IMR-90 (cell line): ENCODE data around the gene DCAF17. TPM values are rescaled to one million over a fixed set of nuclear protein-coding genes. Genes with fewer than 3 reads are reported as not detected.

ENCODE experiments used
- ATAC-seq: fragments of 200-7000 bp; cut with Tn5 transposase; 2 replicates; pipeline ENCODE4 v1.9.1; 2020; ENCODE audit warnings: low read depth, mild to moderate bottlenecking, moderate library complexity
- BruUV-seq: library from RNA; stranded (reverse); fragments of 400-500 nt; replicated peaks from 2 replicates; lab custom pipeline; 2021; lab: Mats Ljungman, UMichigan
- CTCF ChIA-PET: fragments of 300-600 bp; formaldehyde crosslinking; extraction: SDS; loops from one replicate; lab custom pipeline; 2021; ENCODE audit warnings: antibody characterized with exemption; lab: Yijun Ruan, JAX
- POLR2A ChIA-PET: fragments of 300-600 bp; sonication (Branson Sonifier 250); formaldehyde crosslinking; loops from one replicate; lab custom pipeline; 2022; ENCODE audit warnings: antibody characterized with exemption; ENCODE audit not compliant: unreplicated experiment; lab: Charles Lee
- DNase-seq: peaks from one replicate; pipeline ENCODE4 v3.0.0; 2013
- H2AFZ ChIP-seq: replicated peaks from 2 replicates; pipeline ENCODE3; 2013; ENCODE audit warnings: low read length, mild to moderate bottlenecking; ENCODE audit not compliant: poor library complexity
- H2AK5ac ChIP-seq: 2 replicates; pipeline ENCODE4 v1.6.1; 2013; ENCODE audit warnings: low read depth, low read length, inconsistent platforms
- H2AK9ac ChIP-seq: replicated peaks from 2 replicates; pipeline ENCODE3; 2013; ENCODE audit warnings: mild to moderate bottlenecking, low read depth, low read length, moderate library complexity; ENCODE audit not compliant: poor library complexity
- H2BK120ac ChIP-seq: 2 replicates; pipeline ENCODE4 v1.6.1; 2013; ENCODE audit warnings: low read depth, low read length, inconsistent platforms
- H2BK15ac ChIP-seq: 3 replicates; pipeline ENCODE4 v1.6.1; 2013; ENCODE audit warnings: low read depth, low read length, inconsistent platforms
- H2BK20ac ChIP-seq: 2 replicates; pipeline ENCODE4 v1.6.1; 2013; ENCODE audit warnings: low read depth, mild to moderate bottlenecking, inconsistent platforms, low read length, moderate library complexity
- H2BK5ac ChIP-seq: 2 replicates; pipeline ENCODE4 v1.6.1; 2013; ENCODE audit warnings: mild to moderate bottlenecking, low read depth, low read length, inconsistent platforms; ENCODE audit not compliant: poor library complexity, severe bottlenecking
- H3K14ac ChIP-seq: replicated peaks from 2 replicates; pipeline ENCODE4 v1.6.1; 2013; ENCODE audit warnings: low read depth, low read length, inconsistent platforms
- H3K18ac ChIP-seq: 2 replicates; pipeline ENCODE4 v1.6.1; 2013; ENCODE audit warnings: low read depth, low read length, control low read depth
- H3K23ac ChIP-seq: 2 replicates; pipeline ENCODE4 v1.6.1; 2013; ENCODE audit warnings: low read depth, low read length, inconsistent platforms
- H3K27ac ChIP-seq: 2 replicates; pipeline ENCODE4 v1.5.1; 2013; ENCODE audit warnings: mild to moderate bottlenecking, control low read depth, low read length; ENCODE audit not compliant: insufficient read depth
- H3K27me3 ChIP-seq: 2 replicates; pipeline ENCODE4 v1.6.1; 2013; ENCODE audit warnings: low read length; ENCODE audit not compliant: control insufficient read depth, insufficient read depth
- H3K36me3 ChIP-seq: 2 replicates; pipeline ENCODE4 v1.6.1; 2013; ENCODE audit warnings: low read length, mixed read lengths; ENCODE audit not compliant: control insufficient read depth, insufficient read depth
- H3K4ac ChIP-seq: 2 replicates; pipeline ENCODE4 v1.6.1; 2013; ENCODE audit warnings: low read depth, low read length, inconsistent platforms
- H3K4me1 ChIP-seq: 2 replicates; pipeline ENCODE4 v1.6.1; 2013; ENCODE audit warnings: low read length, mixed read lengths; ENCODE audit not compliant: control insufficient read depth, insufficient read depth
- H3K4me2 ChIP-seq: 2 replicates; pipeline ENCODE4 v1.6.1; 2013; ENCODE audit warnings: low read depth, mild to moderate bottlenecking, control low read depth, low read length, moderate library complexity
- H3K4me3 ChIP-seq: 2 replicates; pipeline ENCODE4 v1.5.1; 2013; ENCODE audit warnings: low read depth, mild to moderate bottlenecking, control low read depth, low read length, moderate library complexity; ENCODE audit not compliant: insufficient read depth
- H3K56ac ChIP-seq: 2 replicates; pipeline ENCODE4 v1.6.1; 2013; ENCODE audit warnings: low read length, inconsistent platforms; ENCODE audit not compliant: insufficient read depth; ENCODE audit errors: extremely low read depth
- H3K79me1 ChIP-seq, 2 experiments: 2 replicates each; pipeline ENCODE4 v1.6.1; 2013; ENCODE audit warnings: low read length in 2 of 2, inconsistent platforms in 1 of 2, low read depth in 1 of 2
- H3K9ac ChIP-seq: 2 replicates; pipeline ENCODE4 v1.6.1; 2013; ENCODE audit warnings: low read depth, low read length, control low read depth
- H3K9me1 ChIP-seq: 2 replicates; pipeline ENCODE4 v1.6.1; 2013; ENCODE audit warnings: low read length, inconsistent platforms; ENCODE audit not compliant: insufficient read depth
- H3K9me3 ChIP-seq: 2 replicates; pipeline ENCODE4 v1.6.1; 2013; ENCODE audit warnings: low read length; ENCODE audit not compliant: control insufficient read depth, insufficient read depth
- H4K20me1 ChIP-seq: 2 replicates; pipeline ENCODE4 v1.6.1; 2013; ENCODE audit warnings: low read length, inconsistent platforms; ENCODE audit not compliant: insufficient read depth
- H4K5ac ChIP-seq: 2 replicates; pipeline ENCODE4 v1.6.1; 2013; ENCODE audit warnings: mild to moderate bottlenecking, low read depth, low read length, control low read depth
- H4K8ac ChIP-seq, 2 experiments: 2 replicates each; pipeline ENCODE4 v1.6.1; 2013; ENCODE audit warnings: low read depth in 2 of 2, low read length in 2 of 2, control low read depth in 1 of 2, inconsistent platforms in 1 of 2
- H4K91ac ChIP-seq: 2 replicates; pipeline ENCODE4 v1.6.1; 2013; ENCODE audit warnings: low read depth, low read length, inconsistent platforms; ENCODE audit not compliant: insufficient read depth
- BHLHE40 ChIP-seq: fragments of 150-350 bp; IDR thresholded peaks from 2 replicates; pipeline ENCODE4 v1.6.1; 2016; ENCODE audit warnings: mild to moderate bottlenecking, low read depth, low read length
- CEBPB ChIP-seq: IDR thresholded peaks from 2 replicates; pipeline ENCODE4 v1.6.1; 2012; ENCODE audit warnings: low read depth, low read length, improper control_type of control experiment
- CHD1 ChIP-seq: IDR thresholded peaks from 2 replicates; pipeline ENCODE4 v1.6.1; 2012; ENCODE audit warnings: low read depth, low read length, improper control_type of control experiment
- FOS ChIP-seq: fragments of 150-350 bp; IDR thresholded peaks from 2 replicates; pipeline ENCODE4 v1.6.1; 2016; ENCODE audit warnings: low read depth, low read length
- MAFK ChIP-seq: IDR thresholded peaks from 2 replicates; pipeline ENCODE4 v1.6.1; 2012; ENCODE audit warnings: low read depth, low read length, improper control_type of control experiment
- MAZ ChIP-seq: IDR thresholded peaks from 2 replicates; pipeline ENCODE4 v1.6.1; 2012; ENCODE audit warnings: low read depth, mild to moderate bottlenecking, low read length, improper control_type of control experiment, moderate library complexity, borderline replicate concordance
- MXI1 ChIP-seq: IDR thresholded peaks from 2 replicates; pipeline ENCODE4 v1.6.1; 2012; ENCODE audit warnings: low read depth, mild to moderate bottlenecking, low read length, moderate library complexity, borderline replicate concordance
- NFE2L2 ChIP-seq: fragments of 150-350 bp; IDR thresholded peaks from 2 replicates; pipeline ENCODE4 v1.6.1; 2016; ENCODE audit warnings: low read depth, mild to moderate bottlenecking, low read length
- POLR2A ChIP-seq: IDR thresholded peaks from 2 replicates; pipeline ENCODE4 v1.6.1; 2012; ENCODE audit warnings: mild to moderate bottlenecking, low read depth, low read length
- RAD21 ChIP-seq: IDR thresholded peaks from 2 replicates; pipeline ENCODE4 v1.6.1; 2012; ENCODE audit warnings: low read length, improper control_type of control experiment
- RCOR1 ChIP-seq: IDR thresholded peaks from 2 replicates; pipeline ENCODE4 v1.6.1; 2012; ENCODE audit warnings: mild to moderate bottlenecking, low read length, improper control_type of control experiment; ENCODE audit not compliant: insufficient replicate concordance
- RFX5 ChIP-seq: IDR thresholded peaks from 2 replicates; pipeline ENCODE4 v1.8.0; 2012; ENCODE audit warnings: low read depth, mild to moderate bottlenecking, low read length, moderate library complexity
- SMC3 ChIP-seq: fragments of 150-350 bp; IDR thresholded peaks from 2 replicates; pipeline ENCODE4 v1.6.1; 2016; ENCODE audit warnings: low read depth, mild to moderate bottlenecking, antibody characterized with exemption, low read length, moderate library complexity
- USF2 ChIP-seq: fragments of 150-350 bp; IDR thresholded peaks from 2 replicates; pipeline ENCODE4 v1.6.1; 2017; ENCODE audit warnings: mild to moderate bottlenecking, antibody characterized with exemption, low read length, low read depth
- WGBS, 2 experiments: methylation state at CpG; one replicate each; pipeline versions ENCODE4 v1.1.5 to v1.1.7; 2013; ENCODE audit warnings: missing lambda C conversion rate in 2 of 2; ENCODE audit not compliant: insufficient read length in 1 of 2; ENCODE audit errors: extremely low coverage in 2 of 2; 5-methylcytosine and 5-hydroxymethylcytosine counted together
- dilution Hi-C: fragments of 300-500 bp; cut with HindIII; formaldehyde crosslinking; loops from one replicate; pipeline ENCODE4 v1.14.3; 2018; ENCODE audit warnings: low sequenced_read_pairs; ENCODE audit not compliant: unreplicated experiment
- in situ Hi-C: fragments of 300-500 bp; cut with MboI; formaldehyde crosslinking; loops from 3 replicates; pipeline ENCODE4 v1.14.3; 2019; ENCODE audit warnings: low sequenced_read_pairs, inconsistent platforms, mixed read lengths
- intact Hi-C: fragments of 100-400 bp; cut with micrococcal nuclease; formaldehyde crosslinking; loops from 2 replicates; pipeline ENCODE4 v1.10.0; 2022
- polyA plus RNA-seq, 3 experiments: library from polyadenylated mRNA; depleted of rRNA; stranded (reverse); fragments of >200 nt; gene quantifications; 2 replicates each; pipeline ENCODE4 v1.2.3, GENCODE V29; 2012; ENCODE audit warnings: low replicate concordance in 1 of 3
- total RNA-seq: library from RNA; depleted of rRNA; stranded (reverse); fragments of >200 nt; gene quantifications from 2 replicates; pipeline ENCODE4 v1.2.3, GENCODE V29; 2012
- TF ChIP-seq, protein P1 (sequence below): fragments of 150-350 bp; IDR thresholded peaks from 2 replicates; pipeline ENCODE4 v1.6.1; 2016; ENCODE audit warnings: low read depth, mild to moderate bottlenecking, low read length, moderate library complexity, borderline replicate concordance
- TF ChIP-seq, protein P2 (sequence below): conservative IDR thresholded peaks from 2 replicates; pipeline ENCODE4 v1.5.1; 2012; ENCODE audit warnings: mild to moderate bottlenecking, low read depth, low read length, improper control_type of control experiment

The DCAF17 gene
- total and polyA plus RNA-seq, 2 of the 4 experiments (the other 2 are of a cell fraction), result 6.7 to 13.1 TPM

GRCh38 chr2:171387052-171387451 is 47.0 kb upstream of the DCAF17 start:
- no peak overlapping the region for H2BK120ac ChIP-seq
- H4K8ac ChIP-seq, result no peak overlapping the region
- in situ Hi-C loops (no loop called here), dilution Hi-C loops (no loop called here), intact Hi-C loops (no loop called here)
- no peak overlapping the region for H3K9ac ChIP-seq
- no peaks in the 10 kb centered on the region for H3K36me3 ChIP-seq
- DNase-seq (no peak), ATAC-seq (no peak)
- ChIA-PET POLR2A (no interaction called here), CTCF (no interaction called here)
- no peak overlapping the region for H4K5ac ChIP-seq
- H2AK9ac ChIP-seq, result no peak overlapping the region
- H3K9me1 ChIP-seq, result 0 out of 2 replicates have a peak, but pooled peaks cover 4% of the 10 kb centered on the region
- no TSS peak for BruUV-seq
- H2BK5ac ChIP-seq, result no peak overlapping the region
- 72% methylated on average over 2 of the region's 7 CpGs; no CpG with 5 or more reads in 1 of the 2 experiments for WGBS, 2 experiments
- no peaks in the 10 kb centered on the region for H4K20me1 ChIP-seq
- no peak overlapping the region; the same call in 1 of the 2 replicates for H3K14ac ChIP-seq
- no peak overlapping the region for H2BK15ac ChIP-seq
- H2AFZ ChIP-seq, result no peak overlapping the region
- H3K4me3 ChIP-seq, result no peak overlapping the region
- no peak overlapping the region for H3K23ac ChIP-seq
- no peak overlapping the region for H3K18ac ChIP-seq
- peaks cover 3 to 4% of the 10 kb centered on the region in 2 experiments; a peak in 2 of 4 replicates for H3K79me1 ChIP-seq
- TF ChIP-seq, protein P1, sequence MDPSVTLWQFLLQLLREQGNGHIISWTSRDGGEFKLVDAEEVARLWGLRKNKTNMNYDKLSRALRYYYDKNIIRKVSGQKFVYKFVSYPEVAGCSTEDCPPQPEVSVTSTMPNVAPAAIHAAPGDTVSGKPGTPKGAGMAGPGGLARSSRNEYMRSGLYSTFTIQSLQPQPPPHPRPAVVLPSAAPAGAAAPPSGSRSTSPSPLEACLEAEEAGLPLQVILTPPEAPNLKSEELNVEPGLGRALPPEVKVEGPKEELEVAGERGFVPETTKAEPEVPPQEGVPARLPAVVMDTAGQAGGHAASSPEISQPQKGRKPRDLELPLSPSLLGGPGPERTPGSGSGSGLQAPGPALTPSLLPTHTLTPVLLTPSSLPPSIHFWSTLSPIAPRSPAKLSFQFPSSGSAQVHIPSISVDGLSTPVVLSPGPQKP, result no peak
- TF ChIP-seq MXI1 (no peak), CEBPB (no peak), RCOR1 (no peak), USF2 (no peak), CHD1 (no peak), RAD21 (no peak), FOS (no peak), RFX5 (no peak), POLR2A (no peak), MAFK (no peak), BHLHE40 (no peak), SMC3 (no peak), MAZ (no peak), NFE2L2 (no peak)
- TF ChIP-seq, protein P2, sequence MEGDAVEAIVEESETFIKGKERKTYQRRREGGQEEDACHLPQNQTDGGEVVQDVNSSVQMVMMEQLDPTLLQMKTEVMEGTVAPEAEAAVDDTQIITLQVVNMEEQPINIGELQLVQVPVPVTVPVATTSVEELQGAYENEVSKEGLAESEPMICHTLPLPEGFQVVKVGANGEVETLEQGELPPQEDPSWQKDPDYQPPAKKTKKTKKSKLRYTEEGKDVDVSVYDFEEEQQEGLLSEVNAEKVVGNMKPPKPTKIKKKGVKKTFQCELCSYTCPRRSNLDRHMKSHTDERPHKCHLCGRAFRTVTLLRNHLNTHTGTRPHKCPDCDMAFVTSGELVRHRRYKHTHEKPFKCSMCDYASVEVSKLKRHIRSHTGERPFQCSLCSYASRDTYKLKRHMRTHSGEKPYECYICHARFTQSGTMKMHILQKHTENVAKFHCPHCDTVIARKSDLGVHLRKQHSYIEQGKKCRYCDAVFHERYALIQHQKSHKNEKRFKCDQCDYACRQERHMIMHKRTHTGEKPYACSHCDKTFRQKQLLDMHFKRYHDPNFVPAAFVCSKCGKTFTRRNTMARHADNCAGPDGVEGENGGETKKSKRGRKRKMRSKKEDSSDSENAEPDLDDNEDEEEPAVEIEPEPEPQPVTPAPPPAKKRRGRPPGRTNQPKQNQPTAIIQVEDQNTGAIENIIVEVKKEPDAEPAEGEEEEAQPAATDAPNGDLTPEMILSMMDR, result no peak
- no peak overlapping the region for H3K56ac ChIP-seq
- H3K4me2 ChIP-seq, result no peak overlapping the region
- H3K27me3 ChIP-seq, result no peaks in the 10 kb centered on the region
- H3K4me1 ChIP-seq, result peaks cover 3% of the 10 kb centered on the region
- H4K91ac ChIP-seq, result no peak overlapping the region
- no peak overlapping the region for H2AK5ac ChIP-seq
- no peak overlapping the region for H3K27ac ChIP-seq
- no peaks in the 10 kb centered on the region for H3K9me3 ChIP-seq
- H3K4ac ChIP-seq, result no peak overlapping the region
- H2BK20ac ChIP-seq, result no peak overlapping the region
